Midbrain (tissue), 1 donor: ENCODE results near the gene SLC5A6.

Experiments
- DNase-seq: peaks from one replicate; lab custom pipeline; 2025; lab: John Stamatoyannopoulos, UW

SLC5A6 gene

GRCh38 chr2:27236626-27237025 lies 24.6 kb upstream of the SLC5A6 start:
- no peak for DNase-seq

- no peak for DNase-seq
Observed at GRCh38 chr2:27236136-27236535, 24.1 kb upstream of the SLC5A6 start.

- no peak for DNase-seq
Observed at GRCh38 chr2:27233341-27233740, 21.3 kb upstream of the SLC5A6 start.

- DNase-seq: no peak
Observed at GRCh38 chr2:27231921-27232320, 19.9 kb upstream of the SLC5A6 start.

GRCh38 chr2:27227501-27227900 lies 15.4 kb upstream of the SLC5A6 start:
- no peak for DNase-seq

GRCh38 chr2:27225526-27225925 lies 13.5 kb upstream of the SLC5A6 start:
- DNase-seq: no peak

GRCh38 chr2:27223416-27223815 lies 11.3 kb upstream of the SLC5A6 start:
- no peak for DNase-seq

GRCh38 chr2:27222407-27222806 lies 10.3 kb upstream of the SLC5A6 start:
- no peak for DNase-seq

- no peak for DNase-seq
Observed at GRCh38 chr2:27221166-27221565, 9.1 kb upstream of the SLC5A6 start.

- DNase-seq: no peak
Observed at GRCh38 chr2:27220091-27220490, 8.0 kb upstream of the SLC5A6 start.

GRCh38 chr2:27219091-27219490 lies 7.0 kb upstream of the SLC5A6 start:
- DNase-seq: no peak

GRCh38 chr2:27218614-27219013 lies 6.5 kb upstream of the SLC5A6 start:
- DNase-seq: no peak

- peak; percentile 70 for DNase-seq
Observed at GRCh38 chr2:27217173-27218121, 5.4 kb upstream of the SLC5A6 start, which contains the start of gene CAD. TSS of gene CAD (plus strand) at chr2:27217369. CDS start at chr2:27217552, 183 bp downstream.

- DNase-seq: no peak
Observed at GRCh38 chr2:27216416-27217137, 4.5 kb upstream of the SLC5A6 start.

- DNase-seq: no peak
Observed at GRCh38 chr2:27214941-27215340, 2.9 kb upstream of the SLC5A6 start.

GRCh38 chr2:27212626-27213471 lies 781 bp upstream of the SLC5A6 start:
- no peak for DNase-seq

GRCh38 chr2:27211241-27211942 lies 676 bp downstream of the SLC5A6 start:
- DNase-seq: no peak

GRCh38 chr2:27209621-27210401 lies 2.3 kb downstream of the SLC5A6 start:
- DNase-seq: no peak

- DNase-seq: no peak
Observed at GRCh38 chr2:27208486-27209050, 3.5 kb downstream of the SLC5A6 start.

- no peak for DNase-seq
Observed at GRCh38 chr2:27206346-27206745, 5.7 kb downstream of the SLC5A6 start.
